Measurements from ENCODE around the gene NR2F2.
A peak's percentile ranks its signal among the peaks of the same experiment; 100 is the strongest.

NR2F2 gene

GRCh38 chr15:96294766-96295165 lies 35.7 kb upstream of the NR2F2 start:
- H3K4me3 ChIP-seq (ENCODE audit: low read depth, low read length) = no peak overlapping the region
- in situ Hi-C loops (cut with HindIII; ENCODE audit: low sequenced_read_pairs) = no loop called here
- TF ChIP-seq CTCF (IDR thresholded peaks at IDR 0.05; ENCODE audit: low read depth, low read length) = no peak
- DNase-seq (ENCODE audit: low read depth, low spot score) = no peak

- peak; percentile 83 for DNase-seq (ENCODE audit: low read depth, low spot score)
- no peak for TF ChIP-seq CTCF (IDR thresholded peaks at IDR 0.05; ENCODE audit: low read depth, low read length)
- in situ Hi-C loops (cut with HindIII; ENCODE audit: low sequenced_read_pairs) = no loop called here
- no peak overlapping the region for H3K4me3 ChIP-seq (ENCODE audit: low read depth, low read length)
These were observed 34.2 kb upstream of the NR2F2 start for GRCh38 chr15:96296264-96296663.

- TF ChIP-seq CTCF (IDR thresholded peaks at IDR 0.05; ENCODE audit: low read depth, low read length) = no peak
These were observed 32.7 kb upstream of the NR2F2 start for GRCh38 chr15:96297783-96298182.

GRCh38 chr15:96298217-96298616 lies 32.3 kb upstream of the NR2F2 start:
- DNase-seq (ENCODE audit: low read depth, low spot score) = no peak
- in situ Hi-C loops (cut with HindIII; ENCODE audit: low sequenced_read_pairs) = no loop called here
- H3K4me3 ChIP-seq (ENCODE audit: low read depth, low read length) = no peak overlapping the region
- TF ChIP-seq CTCF (IDR thresholded peaks at IDR 0.05; ENCODE audit: low read depth, low read length) = no peak

More at GRCh38 chr15:96297783-96298182, 32.7 kb upstream of the NR2F2 start:
- no peak overlapping the region for H3K4me3 ChIP-seq (ENCODE audit: low read depth, low read length)
- in situ Hi-C loops (cut with HindIII; ENCODE audit: low sequenced_read_pairs) = no loop called here
- DNase-seq (ENCODE audit: low read depth, low spot score) = no peak

DNA sequence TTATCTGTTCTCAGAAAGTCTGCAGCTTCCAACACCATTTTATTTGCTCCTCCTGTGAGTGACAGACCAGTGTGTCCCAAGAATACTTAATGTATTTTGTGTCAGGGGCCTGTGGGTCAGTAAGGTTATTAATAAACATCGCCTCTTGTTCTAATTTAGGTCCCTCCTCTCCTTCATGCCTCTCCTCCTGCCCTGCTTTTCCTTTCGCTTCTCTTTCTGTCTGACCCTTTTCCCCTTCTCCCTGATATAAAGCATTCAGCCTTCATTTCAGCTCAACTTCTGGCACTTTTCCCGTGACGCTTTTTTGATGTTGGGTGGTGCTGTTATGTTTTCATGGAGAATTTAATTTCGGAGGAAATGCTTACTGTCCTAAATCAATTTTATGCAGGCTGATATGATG lies 29.7 kb upstream of the NR2F2 start:
- no peak overlapping the region for H3K4me3 ChIP-seq (ENCODE audit: low read depth, low read length)
- in situ Hi-C loops (cut with HindIII; ENCODE audit: low sequenced_read_pairs) = no loop called here

GRCh38 chr15:96303503-96304056 lies 26.9 kb upstream of the NR2F2 start:
- in situ Hi-C loops (cut with HindIII; ENCODE audit: low sequenced_read_pairs) = no loop called here
- no peak for TF ChIP-seq CTCF (IDR thresholded peaks at IDR 0.05; ENCODE audit: low read depth, low read length)
- no peak overlapping the region for H3K4me3 ChIP-seq (ENCODE audit: low read depth, low read length)
- no peak for DNase-seq (ENCODE audit: low read depth, low spot score)

More for the DNA sequence above, 29.7 kb upstream of the NR2F2 start:
- TF ChIP-seq CTCF (IDR thresholded peaks at IDR 0.05; ENCODE audit: low read depth, low read length) = no peak
- DNase-seq (ENCODE audit: low read depth, low spot score) = no peak

GRCh38 chr15:96304839-96305238 lies 25.7 kb upstream of the NR2F2 start:
- DNase-seq (ENCODE audit: low read depth, low spot score) = no peak
- no peak for TF ChIP-seq CTCF (IDR thresholded peaks at IDR 0.05; ENCODE audit: low read depth, low read length)
- H3K4me3 ChIP-seq (ENCODE audit: low read depth, low read length) = no peak overlapping the region
- in situ Hi-C loops (cut with HindIII; ENCODE audit: low sequenced_read_pairs) = no loop called here

Data from astrocyte of the spinal cord (primary cell).